WI38 (cell line): Measurements from ENCODE around the gene IFT57.

ENCODE experiments used
- H3K4me3 ChIP-seq: 2 replicates; pipeline ENCODE4 v1.5.1; 2011; ENCODE audit warnings: low read depth, mild to moderate bottlenecking, control low read depth, low read length
- CTCF ChIP-seq: IDR thresholded peaks from 2 replicates; pipeline ENCODE4 v1.5.1; 2012; ENCODE audit warnings: low read depth, mild to moderate bottlenecking, control low read depth, low read length

IFT57 gene

GRCh38 chr3:108153451-108153981, 68.7 kb downstream of the IFT57 start:
- no peak overlapping the region for H3K4me3 ChIP-seq
- peak; percentile 20; the same call in 1 of the 2 replicates for TF ChIP-seq CTCF

- no peak overlapping the region for H3K4me3 ChIP-seq
- no peak for TF ChIP-seq CTCF
Measured at GRCh38 chr3:108152274-108152673, 70.0 kb downstream of the IFT57 start.

GRCh38 chr3:108150200-108150599, 72.0 kb downstream of the IFT57 start:
- H3K4me3 ChIP-seq, result no peak overlapping the region
- TF ChIP-seq CTCF, result no peak

- no peak overlapping the region for H3K4me3 ChIP-seq
- no peak for TF ChIP-seq CTCF
Measured at GRCh38 chr3:108146139-108146538, 76.1 kb downstream of the IFT57 start.

- TF ChIP-seq CTCF, result no peak
- H3K4me3 ChIP-seq, result no peak overlapping the region
Measured at GRCh38 chr3:108145578-108145977, 76.6 kb downstream of the IFT57 start.

GRCh38 chr3:108137460-108137814, 84.8 kb downstream of the IFT57 start:
- TF ChIP-seq CTCF, result no peak
- H3K4me3 ChIP-seq, result no peak overlapping the region

- no peak for TF ChIP-seq CTCF
- H3K4me3 ChIP-seq, result no peak overlapping the region
Measured at GRCh38 chr3:108136561-108137459, 85.4 kb downstream of the IFT57 start.
